ENCODE data around the gene KCNT1. TPM values are rescaled to one million over a fixed set of nuclear protein-coding genes. Genes with fewer than 3 reads are reported as not detected.

Gene KCNT1
- total and polyA plus RNA-seq, 10 of the 15 experiments (the other 5 are each of a cell fraction or from before 2014, with no cell fraction given): not detected

GRCh38 chr9:135706288-135706687 lies 4.3 kb downstream of the KCNT1 start:
- FAIRE-seq (no peak), DNase-seq (ENCODE audit: low read depth, low spot score) (no peak), ATAC-seq (no peak)
- H4K20me1 ChIP-seq (ENCODE audit: control insufficient read depth, insufficient read depth): no peaks in the 10 kb centered on the region
- CTCF ChIA-PET: interaction anchor here (1.0 kb wide), 1 partner anchor 10 kb away, joined by 3 read pairs; no protein-coding TSS in a partner anchor
- no peak overlapping the region for H3K9ac ChIP-seq (ENCODE audit: control insufficient read depth, insufficient read depth, low read length)
- POLR2A ChIA-PET: no interaction called here
- no peak overlapping the region for H2AFZ ChIP-seq (ENCODE audit: control insufficient read depth, low read depth, low read length)
- no peak overlapping the region for H3K27ac ChIP-seq (ENCODE audit: control insufficient read depth, insufficient read depth)
- no TSS peak for BruUV-seq (replicated peaks)
- SMC1A ChIA-PET (ENCODE audit: uncharacterized antibody, unreplicated experiment): no interaction called here
- RAD21 ChIA-PET (ENCODE audit: unreplicated experiment): no interaction called here
- H3K4me3 ChIP-seq: no peak overlapping the region
- H3K4me2 ChIP-seq (ENCODE audit: control insufficient read depth, insufficient read depth): no peak overlapping the region
- intact Hi-C loops (cut with micrococcal nuclease; ENCODE audit: unreplicated experiment): no loop called here
- in situ Hi-C loops (cut with MboI): no loop called here
- H3K27me3 ChIP-seq (replicated peaks in 1 of 2; ENCODE audit: control insufficient read depth in 2 of 2, insufficient read depth in 2 of 2, low read length in 1 of 2): no peaks in the 10 kb centered on the region
- H3K9me3 ChIP-seq (replicated peaks; ENCODE audit: control insufficient read depth, insufficient read depth, low read length): no peaks in the 10 kb centered on the region
- TF ChIP-seq CBX5 (IDR thresholded peaks at IDR 0.05; ENCODE audit: low read depth) (no peak), CBFB (IDR thresholded peaks at IDR 0.05; ENCODE audit: low read depth) (no peak)
- TF ChIP-seq, protein P1, sequence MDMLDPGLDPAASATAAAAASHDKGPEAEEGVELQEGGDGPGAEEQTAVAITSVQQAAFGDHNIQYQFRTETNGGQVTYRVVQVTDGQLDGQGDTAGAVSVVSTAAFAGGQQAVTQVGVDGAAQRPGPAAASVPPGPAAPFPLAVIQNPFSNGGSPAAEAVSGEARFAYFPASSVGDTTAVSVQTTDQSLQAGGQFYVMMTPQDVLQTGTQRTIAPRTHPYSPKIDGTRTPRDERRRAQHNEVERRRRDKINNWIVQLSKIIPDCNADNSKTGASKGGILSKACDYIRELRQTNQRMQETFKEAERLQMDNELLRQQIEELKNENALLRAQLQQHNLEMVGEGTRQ (IDR thresholded peaks at IDR 0.05; ENCODE audit: borderline replicate concordance, low read depth, low read length): no peak
- WGBS (ENCODE audit: insufficient coverage, insufficient replicate concordance, low lambda C conversion rate, missing lambda C conversion rate): 45% methylated on average over 9 of the region's 9 CpGs
- H3K79me2 ChIP-seq (ENCODE audit: control insufficient read depth, insufficient read depth, low read length): no peaks in the 10 kb centered on the region
- no peaks in the 10 kb centered on the region for H3K36me3 ChIP-seq (ENCODE audit: control insufficient read depth in 2 of 2, insufficient read depth in 2 of 2, low read length in 1 of 2)
- no peaks in the 10 kb centered on the region for H3K4me1 ChIP-seq (ENCODE audit: control insufficient read depth, insufficient read depth, low read length)

GRCh38 chr9:135707252-135708138 lies 5.5 kb downstream of the KCNT1 start:
- ATAC-seq (no peak), FAIRE-seq (no peak), DNase-seq (ENCODE audit: low read depth, low spot score) (no peak)
- H3K27me3 ChIP-seq (replicated peaks in 1 of 2; ENCODE audit: control insufficient read depth in 2 of 2, insufficient read depth in 2 of 2, low read length in 1 of 2): no peaks in the 10 kb centered on the region
- 11% methylated on average over 22 of the region's 23 CpGs for WGBS (ENCODE audit: insufficient coverage, insufficient replicate concordance, low lambda C conversion rate, missing lambda C conversion rate)
- TF ChIP-seq FOS (IDR thresholded peaks at IDR 0.05; ENCODE audit: borderline replicate concordance, extremely low read depth, insufficient read length) (no peak), MEF2B (IDR thresholded peaks at IDR 0.05; ENCODE audit: partially characterized antibody, poor library complexity, severe bottlenecking) (no peak)
- TF ChIP-seq, protein P2, sequence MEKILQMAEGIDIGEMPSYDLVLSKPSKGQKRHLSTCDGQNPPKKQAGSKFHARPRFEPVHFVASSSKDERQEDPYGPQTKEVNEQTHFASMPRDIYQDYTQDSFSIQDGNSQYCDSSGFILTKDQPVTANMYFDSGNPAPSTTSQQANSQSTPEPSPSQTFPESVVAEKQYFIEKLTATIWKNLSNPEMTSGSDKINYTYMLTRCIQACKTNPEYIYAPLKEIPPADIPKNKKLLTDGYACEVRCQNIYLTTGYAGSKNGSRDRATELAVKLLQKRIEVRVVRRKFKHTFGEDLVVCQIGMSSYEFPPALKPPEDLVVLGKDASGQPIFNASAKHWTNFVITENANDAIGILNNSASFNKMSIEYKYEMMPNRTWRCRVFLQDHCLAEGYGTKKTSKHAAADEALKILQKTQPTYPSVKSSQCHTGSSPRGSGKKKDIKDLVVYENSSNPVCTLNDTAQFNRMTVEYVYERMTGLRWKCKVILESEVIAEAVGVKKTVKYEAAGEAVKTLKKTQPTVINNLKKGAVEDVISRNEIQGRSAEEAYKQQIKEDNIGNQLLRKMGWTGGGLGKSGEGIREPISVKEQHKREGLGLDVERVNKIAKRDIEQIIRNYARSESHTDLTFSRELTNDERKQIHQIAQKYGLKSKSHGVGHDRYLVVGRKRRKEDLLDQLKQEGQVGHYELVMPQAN (conservative IDR thresholded peaks at IDR 0.05): no peak
- no TSS peak for BruUV-seq (replicated peaks)
- no peak overlapping the region for H3K9ac ChIP-seq (ENCODE audit: control insufficient read depth, insufficient read depth, low read length)
- no peak overlapping the region for H3K4me3 ChIP-seq
- H2AFZ ChIP-seq (ENCODE audit: control insufficient read depth, low read depth, low read length): no peak overlapping the region
- RAD21 ChIA-PET (ENCODE audit: unreplicated experiment): no interaction called here
- CTCF ChIA-PET: no interaction called here
- POLR2A ChIA-PET: no interaction called here
- in situ Hi-C loops (cut with MboI): no loop called here
- SMC1A ChIA-PET (ENCODE audit: uncharacterized antibody, unreplicated experiment): no interaction called here
- H3K4me2 ChIP-seq (ENCODE audit: control insufficient read depth, insufficient read depth): no peak overlapping the region
- H3K36me3 ChIP-seq (ENCODE audit: control insufficient read depth in 2 of 2, insufficient read depth in 2 of 2, low read length in 1 of 2): no peaks in the 10 kb centered on the region
- H3K79me2 ChIP-seq (ENCODE audit: control insufficient read depth, insufficient read depth, low read length): no peaks in the 10 kb centered on the region
- H4K20me1 ChIP-seq (ENCODE audit: control insufficient read depth, insufficient read depth): no peaks in the 10 kb centered on the region
- no peak overlapping the region for H3K27ac ChIP-seq (ENCODE audit: control insufficient read depth, insufficient read depth)
- no peaks in the 10 kb centered on the region for H3K4me1 ChIP-seq (ENCODE audit: control insufficient read depth, insufficient read depth, low read length)
- no peaks in the 10 kb centered on the region for H3K9me3 ChIP-seq (replicated peaks; ENCODE audit: control insufficient read depth, insufficient read depth, low read length)
- intact Hi-C loops (cut with micrococcal nuclease; ENCODE audit: unreplicated experiment): no loop called here

All from GM12878 (cell line).